DMS79 treated with DMSO at 0.1 percent for 48 hours (cell line): ENCODE results near the gene ZNF107.
A peak's percentile ranks its signal among the peaks of the same experiment; 100 is the strongest.

Experiments used
- DNase-seq: peaks from one replicate; lab custom pipeline; 2025; lab: John Stamatoyannopoulos, UW

Gene ZNF107

DNA sequence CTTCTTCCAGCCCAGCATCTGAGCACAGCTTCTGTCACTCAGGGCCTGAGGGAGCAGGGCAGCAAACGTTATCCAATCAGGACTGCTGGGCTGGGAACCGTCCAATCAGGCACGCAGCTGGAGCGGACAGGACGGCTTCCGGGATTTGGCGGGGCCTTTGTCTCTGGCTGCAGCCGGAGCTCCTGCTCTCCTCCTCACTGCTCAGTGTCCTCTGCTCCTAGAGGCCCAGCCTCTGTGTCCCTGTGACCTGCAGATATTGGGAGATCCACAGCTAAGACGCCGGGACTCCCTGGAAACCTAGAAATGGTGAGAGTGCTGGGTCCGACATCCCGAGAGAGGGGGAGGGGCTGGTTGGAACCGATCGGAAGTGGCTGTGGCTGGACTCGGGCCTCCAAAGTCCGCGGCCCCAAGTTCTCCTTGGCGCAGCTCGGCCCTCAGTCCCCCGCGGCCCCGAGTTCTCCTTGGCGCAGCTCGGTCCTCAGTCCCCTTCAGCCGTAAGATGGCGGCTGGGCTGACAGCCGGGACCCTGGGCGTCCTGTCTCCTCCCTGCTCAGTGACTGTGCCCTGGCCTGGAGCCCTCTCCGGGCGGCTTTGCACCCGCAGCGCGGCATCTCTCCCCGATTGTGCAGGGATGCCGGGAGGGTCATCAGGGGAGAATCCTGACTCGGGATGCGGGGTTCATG is at the start of gene ZNF107:
Gene ZNF107, plus strand, starts transcription at position 154 of the 683 bp plus-strand sequence. Its CDS starts 150 bp downstream, at position 304.
- peak; percentile 93 for DNase-seq

DNA sequence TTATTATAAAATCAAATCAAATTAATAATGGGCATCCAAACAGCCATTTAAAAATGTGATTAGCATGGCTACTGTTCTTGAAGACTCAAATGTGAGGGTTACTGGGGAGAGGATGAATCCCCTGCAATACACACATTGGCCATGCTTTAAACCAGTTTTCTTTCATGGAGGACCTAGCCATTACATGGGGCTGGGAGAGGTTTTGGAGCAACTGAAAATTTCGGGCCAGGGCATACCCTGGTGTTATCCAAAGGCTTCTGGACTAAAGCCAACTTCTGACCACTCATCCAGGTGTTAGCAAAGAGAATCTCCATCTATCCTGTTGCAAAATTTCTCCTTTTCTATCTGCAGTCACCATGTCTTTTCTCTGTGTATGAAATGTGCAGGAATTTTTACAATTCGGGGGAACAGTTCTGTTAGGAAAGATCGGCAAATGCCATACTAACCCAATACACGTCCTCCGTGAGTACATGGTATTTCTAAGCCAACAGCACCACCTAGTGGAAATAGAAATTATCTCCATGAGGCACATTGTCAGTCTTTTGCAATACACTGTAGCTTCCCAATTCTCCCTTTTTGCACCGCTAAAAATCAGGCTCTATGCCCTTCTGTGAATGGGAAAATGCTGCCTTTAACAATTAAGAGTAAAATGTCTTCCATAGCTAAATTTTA is 47.0 kb upstream of the ZNF107 start:
- no peak for DNase-seq

DNA sequence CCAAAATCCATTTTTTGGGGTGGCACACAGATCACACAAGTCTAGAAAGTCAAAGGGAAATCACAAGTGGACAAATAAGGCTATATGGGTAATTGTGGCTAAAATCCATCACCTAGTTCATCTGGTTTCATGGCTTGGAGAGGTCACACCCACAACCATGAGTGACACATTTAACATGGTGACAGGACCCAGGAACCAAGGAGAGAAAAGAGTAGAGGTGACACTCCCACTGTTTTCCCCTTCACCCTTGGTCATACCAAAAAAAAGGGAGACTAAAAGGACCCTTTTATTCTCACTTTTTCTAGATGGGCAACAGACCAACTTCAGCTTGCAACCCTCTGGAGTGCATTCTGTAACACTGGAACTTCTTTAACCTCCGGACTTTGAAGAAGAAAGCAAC is 46.2 kb upstream of the ZNF107 start:
- DNase-seq: no peak

DNA sequence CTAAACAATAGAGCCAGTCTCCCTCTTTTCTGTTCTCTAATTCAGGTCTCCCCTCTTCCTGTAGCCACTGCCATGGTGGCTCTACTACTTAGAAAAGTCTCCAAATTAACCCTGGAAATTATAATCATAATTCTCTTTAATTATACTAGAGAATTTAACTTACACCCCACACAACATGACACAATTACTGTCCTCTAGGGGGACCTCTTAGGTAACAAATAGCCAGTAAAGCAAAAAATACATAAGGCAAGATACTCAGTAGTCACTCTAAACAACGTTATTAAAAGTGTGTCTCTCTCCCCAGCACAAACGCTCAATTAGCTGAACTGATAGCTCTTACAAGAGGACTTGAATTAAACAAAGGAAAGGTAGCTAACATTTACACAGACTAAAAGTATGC is 44.3 kb upstream of the ZNF107 start:
- DNase-seq: no peak

DNA sequence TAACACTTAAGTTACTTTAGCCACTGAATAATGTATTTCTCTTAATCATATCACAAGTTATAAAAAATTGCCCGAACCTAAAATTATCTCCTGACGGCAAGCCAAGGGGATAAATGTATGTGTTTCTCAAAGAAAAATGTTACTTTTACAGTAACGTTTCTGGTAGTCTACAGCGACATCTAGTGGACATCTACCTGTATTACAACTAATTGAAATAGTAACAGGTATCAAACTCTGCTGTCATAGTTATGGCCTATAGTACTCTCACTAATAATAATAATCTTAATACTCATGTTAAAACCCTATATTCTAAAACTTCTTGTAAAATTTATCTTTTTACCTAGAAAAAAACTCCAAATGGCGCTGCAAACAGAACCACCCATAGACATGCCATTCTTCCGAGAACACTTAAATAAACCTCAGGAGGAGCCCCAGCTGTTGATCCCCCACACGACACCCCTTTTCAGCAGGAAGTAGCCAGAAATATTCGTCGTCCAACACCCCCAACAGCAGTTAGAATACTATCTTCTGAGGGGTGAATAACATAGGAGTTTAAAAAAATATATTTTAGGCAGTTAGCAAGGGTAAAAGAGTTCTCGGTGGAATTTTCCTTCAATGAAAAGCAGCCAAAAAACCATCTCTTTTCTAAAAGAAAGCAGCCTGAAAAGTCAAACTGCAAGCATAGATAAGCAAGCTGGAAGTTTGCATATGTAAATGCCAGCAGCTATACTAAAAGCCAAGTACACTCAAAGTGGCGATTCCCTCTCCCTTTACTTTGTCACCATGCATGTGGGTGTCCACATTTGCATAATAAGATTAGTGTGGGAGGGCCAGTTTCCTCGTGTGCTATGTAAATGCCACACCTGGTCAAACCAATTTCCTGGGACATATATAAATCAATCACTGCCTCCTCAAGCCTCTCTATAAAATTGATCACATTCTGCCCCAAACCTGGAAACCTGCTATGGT is 40.5 kb upstream of the ZNF107 start:
- no peak for DNase-seq

DNA sequence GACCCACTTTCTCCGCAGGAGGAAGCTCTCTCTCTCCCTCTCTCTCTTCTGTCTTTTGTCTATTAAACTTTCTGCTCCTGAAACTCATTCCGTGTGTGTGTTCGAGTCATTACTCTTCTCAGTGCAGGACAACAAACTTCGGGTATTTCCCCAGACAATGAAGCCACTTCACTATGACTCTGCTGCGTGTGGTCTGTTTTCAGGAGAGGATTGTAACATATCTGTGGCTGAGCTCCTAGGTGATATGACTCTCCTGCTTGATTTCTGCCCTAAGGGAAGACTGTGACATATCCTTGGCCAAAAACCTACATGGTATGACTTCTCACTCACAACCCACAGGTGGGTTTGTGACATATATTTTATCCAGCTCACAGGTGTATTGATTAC is 39.9 kb upstream of the ZNF107 start:
- no peak for DNase-seq

DNA sequence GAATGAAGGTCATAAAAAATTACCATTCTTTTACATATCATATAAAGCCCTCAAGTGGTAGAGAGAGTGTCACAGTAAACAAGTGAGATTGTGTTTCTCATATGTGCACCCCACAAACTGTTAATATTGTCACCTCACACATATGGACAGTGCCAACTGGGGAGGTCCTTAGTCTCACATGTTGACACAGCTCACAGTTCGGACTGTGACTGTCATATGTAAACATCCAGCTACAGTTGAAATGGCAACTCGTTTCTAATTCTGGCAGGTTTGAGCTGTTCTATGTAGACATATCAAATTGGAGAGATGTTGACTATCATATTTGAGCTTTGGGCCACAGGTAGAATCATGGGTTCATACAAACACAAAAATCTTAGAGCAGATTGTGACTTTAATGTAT is 39.4 kb upstream of the ZNF107 start:
- DNase-seq: no peak

DNA sequence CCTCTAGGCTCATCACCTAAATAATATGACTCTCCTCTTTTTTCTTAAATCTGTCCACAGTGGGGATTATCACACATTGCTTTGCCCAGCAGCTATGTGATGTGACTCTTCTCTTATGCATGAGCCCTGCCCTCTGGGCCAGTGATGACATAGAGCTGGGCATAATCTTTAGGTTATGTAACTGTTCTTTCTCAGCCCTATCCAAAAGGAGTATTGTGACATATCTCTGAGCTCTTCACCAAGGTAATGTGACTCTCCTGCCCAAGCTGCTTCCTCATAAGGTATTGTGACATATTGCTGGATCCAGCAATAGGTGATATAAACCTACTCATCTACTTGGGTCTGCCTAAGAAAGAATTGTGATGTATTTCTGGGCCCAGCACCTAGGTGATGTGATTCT is 37.7 kb upstream of the ZNF107 start:
- DNase-seq: no peak

DNA sequence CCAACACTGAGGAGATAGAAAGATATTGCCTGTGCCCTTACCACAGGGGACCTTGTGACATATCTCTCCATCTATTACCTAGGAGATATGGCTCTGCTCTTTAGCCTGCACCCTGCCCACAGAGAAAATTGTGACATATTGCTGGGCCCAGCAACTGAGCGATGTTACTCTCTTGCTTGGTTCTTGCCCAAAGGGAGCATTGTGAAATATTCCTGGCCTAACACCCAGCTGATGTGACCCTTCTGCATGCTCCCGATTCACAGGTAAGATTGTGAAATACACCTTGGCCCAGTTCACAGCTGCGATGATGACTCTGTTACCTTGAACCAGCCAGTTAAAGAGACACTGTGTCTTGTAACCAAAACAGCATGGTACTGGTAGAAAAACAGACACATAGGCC is 37.2 kb upstream of the ZNF107 start:
- DNase-seq: no peak

DNA sequence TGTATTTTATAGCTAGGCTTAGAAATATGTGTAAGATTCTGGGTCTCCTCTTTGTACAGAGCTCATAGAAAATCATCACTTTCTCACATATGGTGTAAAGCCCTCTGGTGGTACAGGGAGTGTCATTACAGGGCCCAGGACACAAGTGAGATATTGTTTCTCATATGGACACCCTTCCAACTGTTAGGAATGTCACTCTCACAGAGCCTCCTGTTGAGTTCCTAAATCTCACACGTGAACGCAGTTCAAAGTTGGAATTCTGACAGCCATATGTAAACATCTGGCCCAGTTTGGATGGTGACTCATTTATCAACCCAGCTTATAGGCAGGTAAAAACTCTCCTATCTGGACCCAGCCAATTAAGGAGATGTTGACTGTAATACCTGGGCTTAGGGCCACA is 35.4 kb upstream of the ZNF107 start:
- DNase-seq: no peak

DNA sequence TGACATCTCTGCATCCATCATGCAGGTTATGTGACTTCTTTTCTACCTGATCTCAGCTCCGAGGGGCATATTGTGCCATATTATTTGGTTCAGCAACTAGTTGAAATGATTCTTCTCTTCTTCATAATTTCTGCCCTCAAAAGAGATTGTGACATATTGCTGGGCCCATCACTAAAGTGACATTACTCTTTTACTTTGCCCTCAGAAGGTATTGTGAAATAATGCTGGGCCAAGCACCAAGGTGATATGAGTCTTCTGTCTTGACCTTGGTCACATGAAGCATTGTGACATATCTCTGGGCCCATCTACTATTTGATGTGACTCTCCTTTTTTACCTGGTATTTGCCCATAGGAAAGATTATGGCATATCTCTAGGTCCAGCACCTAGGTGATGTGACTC is 33.9 kb upstream of the ZNF107 start:
- DNase-seq: no peak

DNA sequence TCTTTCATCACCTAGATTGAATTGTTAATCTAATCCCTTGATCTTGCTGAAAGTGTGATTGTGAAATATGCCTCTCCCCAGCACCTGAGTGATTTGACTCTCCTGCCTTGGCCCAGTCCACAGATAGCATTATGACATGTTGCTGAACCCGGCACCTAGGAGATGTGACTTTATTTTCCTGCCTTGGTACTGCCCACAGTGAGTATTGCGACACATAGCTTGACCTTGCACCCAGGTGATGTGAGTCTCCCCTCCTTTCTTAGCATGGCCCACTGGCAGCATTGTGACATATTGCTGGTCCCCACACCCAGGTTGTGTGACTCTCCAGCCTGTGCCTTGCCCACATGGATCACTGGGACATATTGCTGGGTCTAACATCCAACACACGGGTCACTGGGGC is 32.5 kb upstream of the ZNF107 start:
- no peak for DNase-seq

DNA sequence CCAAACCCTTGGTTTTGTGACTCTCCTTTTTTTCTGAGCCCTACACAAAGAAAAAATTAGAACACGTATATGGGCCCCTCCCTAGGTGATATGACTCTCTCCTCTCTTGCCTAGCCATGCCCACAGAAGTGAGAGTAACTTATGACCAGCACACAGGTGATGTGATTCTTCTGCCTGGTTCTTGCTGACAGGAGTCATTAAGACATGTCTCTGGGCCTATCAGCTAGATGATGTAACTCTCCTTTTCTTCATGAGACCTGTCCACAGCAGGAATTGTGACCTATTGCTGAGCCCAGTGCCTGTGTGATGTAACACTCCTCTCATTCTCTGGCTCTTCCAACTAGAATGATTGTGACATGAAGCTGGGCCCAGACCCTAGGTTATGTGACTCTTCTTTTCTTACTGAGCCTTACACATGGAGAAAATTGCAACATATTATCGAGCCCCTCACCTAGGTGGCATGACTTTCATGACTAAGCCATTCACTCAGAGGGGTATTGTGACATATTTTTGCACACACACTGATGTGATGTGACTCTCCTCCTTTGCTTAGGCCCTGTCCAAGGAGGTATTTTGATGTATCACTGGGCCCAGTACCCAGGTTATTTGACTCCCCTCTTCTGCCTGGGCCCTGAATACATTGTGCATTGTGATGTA is 31.4 kb upstream of the ZNF107 start:
- DNase-seq: no peak

DNA sequence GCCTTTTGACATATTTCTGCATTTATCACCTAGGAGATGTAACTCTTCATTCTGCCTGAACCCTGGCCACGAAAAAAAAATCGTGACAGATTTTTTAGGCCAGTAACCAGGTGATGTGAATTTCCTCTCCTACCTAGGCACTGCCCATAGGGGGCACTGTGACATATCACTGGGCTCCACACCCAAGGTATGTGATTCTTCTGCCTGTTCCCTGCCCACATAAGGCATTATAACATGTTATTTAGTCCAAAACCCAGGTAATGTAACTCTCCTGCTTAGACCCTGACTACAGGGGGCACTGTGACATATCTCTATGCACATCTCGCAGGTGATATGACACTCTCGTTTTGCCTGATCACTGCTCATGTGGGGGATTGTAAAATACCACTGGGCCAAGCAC is 29.5 kb upstream of the ZNF107 start:
- no peak for DNase-seq

DNA sequence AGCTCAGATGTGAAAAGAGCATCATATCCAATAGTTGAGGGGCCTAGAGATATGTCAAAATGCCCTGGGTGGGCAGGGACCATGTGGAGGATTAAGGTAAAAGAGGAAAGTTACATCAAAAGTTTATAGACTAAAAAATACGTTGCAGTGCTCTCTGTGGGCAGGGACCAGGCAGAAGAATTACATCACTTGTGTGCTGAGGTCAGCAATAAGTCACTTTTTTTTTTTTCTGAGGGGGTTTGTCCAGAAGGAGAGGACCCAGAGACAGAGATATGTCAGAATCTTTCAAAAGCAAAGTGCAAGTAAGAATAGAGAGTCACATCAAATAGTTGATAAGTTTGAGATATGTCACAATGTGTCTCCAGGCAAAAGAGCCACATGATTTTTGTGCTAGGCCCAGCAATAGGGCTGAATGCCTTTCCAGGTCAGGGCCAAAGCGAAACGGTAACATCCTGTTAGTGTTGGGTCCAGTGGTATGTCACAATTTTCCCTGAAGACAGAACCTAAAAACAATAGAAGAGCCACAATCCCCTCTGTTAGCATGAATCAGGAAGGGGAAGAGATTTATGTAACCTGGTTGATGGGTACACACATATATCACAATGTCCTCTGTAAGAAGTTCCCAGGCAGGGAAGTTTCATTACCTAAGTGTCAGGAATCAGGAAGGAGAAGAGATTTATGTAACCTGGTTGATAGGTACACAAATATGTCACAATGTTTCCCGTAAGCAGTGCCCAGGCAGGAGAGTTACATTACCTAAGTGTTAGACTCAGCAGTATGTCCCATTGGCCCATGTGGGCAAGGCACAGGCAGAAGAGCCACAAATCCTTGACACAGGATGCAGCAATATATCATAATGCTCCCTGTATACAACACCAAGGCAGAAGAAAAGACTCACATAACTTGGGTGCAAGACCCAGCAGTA is 28.1 kb upstream of the ZNF107 start:
- DNase-seq: no peak

DNA sequence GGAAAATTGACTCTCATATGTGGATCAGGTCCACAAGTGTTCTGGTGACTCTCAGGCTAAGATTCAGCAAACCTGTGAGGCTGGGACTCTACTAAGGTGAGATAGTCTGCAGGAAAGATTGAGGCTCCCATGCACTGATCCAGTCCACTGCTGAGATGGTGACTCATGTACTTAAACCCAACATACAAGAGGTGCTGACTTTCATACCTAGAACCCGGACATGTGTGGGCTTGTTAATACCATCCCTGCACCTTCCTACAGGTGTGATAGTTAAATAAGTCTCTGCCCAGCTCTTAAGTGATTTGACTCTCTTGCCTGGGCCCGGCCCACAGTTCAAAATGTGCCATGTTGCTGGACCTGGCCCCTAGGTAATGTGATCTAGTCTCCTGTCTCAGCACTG is 27.1 kb upstream of the ZNF107 start:
- DNase-seq: no peak

DNA sequence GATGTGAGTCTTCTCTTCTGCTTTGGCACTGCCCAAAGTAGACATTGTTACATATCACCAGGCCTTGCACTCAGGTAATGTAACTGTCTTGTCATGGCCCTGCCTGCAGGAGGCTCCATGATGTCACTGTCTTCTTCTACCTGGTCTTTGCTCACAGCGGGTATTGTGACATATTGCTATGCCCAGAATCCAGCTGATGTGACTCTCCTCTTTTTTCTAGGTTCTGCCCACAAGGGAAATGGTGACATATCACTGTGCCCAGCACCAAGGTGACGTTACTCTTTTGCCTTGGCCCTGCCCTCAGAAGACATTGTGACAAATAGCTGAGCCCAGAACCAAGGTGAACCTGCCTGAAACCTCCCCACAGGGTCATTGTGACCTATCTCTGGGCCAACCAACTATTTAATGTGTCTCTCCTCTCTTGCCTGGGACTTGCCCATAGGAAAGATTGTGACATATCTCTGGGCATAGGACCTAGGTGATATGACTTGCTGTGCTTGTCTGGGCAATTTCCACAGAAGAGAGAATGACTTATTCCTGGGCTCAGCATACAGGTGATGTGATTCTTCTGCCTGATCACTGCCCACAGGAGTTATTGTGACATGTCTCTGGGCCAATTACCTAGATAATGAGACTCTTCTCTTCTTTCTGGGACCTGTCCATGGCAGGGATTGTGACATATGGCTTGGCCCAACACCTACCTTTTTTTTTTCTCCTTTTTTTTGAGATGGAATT is 26.5 kb upstream of the ZNF107 start:
- no peak for DNase-seq

DNA sequence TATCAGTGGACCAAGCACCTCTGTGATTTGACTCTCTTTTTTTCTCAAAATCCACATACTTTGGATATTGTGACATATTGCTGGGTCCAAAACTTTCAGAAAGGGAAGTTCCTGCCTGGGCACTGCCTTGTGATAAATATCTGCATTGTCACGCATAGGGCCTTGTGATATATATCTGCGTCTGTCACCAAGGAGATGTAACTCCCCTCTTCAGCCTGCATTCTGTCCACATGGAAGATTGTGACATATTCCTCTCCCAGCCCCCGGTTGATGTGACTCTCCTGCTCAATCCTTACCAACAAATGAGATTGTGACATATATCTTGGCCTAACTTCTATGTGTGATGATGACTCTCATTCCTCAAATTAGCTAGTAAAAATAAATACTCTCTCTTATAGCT is 25.4 kb upstream of the ZNF107 start:
- DNase-seq: no peak

DNA sequence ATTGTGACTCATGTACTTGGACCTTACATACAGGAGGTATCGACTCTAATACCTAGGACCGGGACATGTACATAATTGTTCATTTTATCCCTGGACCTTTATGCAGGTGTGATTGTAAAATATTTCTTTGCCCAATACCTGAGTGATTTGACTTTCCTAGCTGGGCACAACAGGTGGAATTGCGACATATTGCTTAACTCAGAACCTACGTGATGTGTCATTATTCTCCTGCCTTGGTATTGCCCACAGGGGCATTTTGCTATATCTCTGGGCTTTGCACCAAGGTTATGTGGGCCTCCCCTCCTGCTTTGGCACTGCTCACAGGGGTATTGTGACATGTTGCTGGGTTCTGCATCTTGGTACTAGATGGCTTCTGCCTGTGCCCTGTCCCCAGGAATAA is 23.9 kb upstream of the ZNF107 start:
- no peak for DNase-seq

DNA sequence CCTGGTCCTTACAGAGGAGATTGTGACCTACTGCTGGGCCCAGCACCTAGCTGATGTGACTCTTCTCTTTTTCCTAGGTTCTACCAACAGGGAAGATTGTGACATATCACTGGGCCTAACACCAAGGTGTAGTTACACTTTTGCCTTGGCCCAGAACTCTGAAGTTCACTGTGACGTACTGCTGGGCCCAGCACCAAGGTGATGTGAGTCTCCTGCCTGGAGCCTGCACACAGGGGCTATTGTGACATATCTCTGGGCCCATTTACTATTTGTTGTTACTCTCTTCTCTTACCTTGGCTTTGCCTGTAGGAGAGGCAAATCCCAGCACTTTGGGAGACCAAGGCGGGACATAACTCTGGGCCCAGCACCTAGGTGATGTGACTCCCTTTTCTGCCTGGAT is 23.1 kb upstream of the ZNF107 start:
- no peak for DNase-seq

DNA sequence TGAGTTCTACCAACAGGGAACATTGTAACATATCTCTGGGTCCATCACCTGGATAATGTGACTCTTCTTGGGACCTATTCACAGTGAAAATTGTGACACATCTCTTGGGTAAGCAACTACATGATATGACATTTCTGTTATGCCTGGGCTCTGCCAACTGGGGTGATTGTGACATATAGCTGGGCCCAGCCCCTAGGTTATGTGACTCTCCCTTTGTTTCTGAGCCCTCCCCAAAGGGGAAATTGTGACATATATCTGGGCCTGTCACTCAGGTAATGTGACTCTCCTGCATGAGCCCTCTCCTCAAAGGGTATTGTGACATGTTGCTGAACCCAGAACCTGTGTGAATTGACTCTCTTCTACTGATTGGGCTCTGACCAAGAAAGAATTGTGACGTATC is 22.4 kb upstream of the ZNF107 start:
- DNase-seq: no peak
